SH-SY5Y (cell line): ENCODE measurements around the gene ATP2B2.

ENCODE experiments used
- GATA2 ChIP-seq: IDR thresholded peaks from 2 replicates; pipeline ENCODE4 v1.6.1; 2011; ENCODE audit warnings: mild to moderate bottlenecking, low read depth, low read length
- GATA3 ChIP-seq: IDR thresholded peaks from 2 replicates; pipeline ENCODE4 v1.6.1; 2011; ENCODE audit warnings: low read depth, mild to moderate bottlenecking, low read length, moderate library complexity

DNA sequence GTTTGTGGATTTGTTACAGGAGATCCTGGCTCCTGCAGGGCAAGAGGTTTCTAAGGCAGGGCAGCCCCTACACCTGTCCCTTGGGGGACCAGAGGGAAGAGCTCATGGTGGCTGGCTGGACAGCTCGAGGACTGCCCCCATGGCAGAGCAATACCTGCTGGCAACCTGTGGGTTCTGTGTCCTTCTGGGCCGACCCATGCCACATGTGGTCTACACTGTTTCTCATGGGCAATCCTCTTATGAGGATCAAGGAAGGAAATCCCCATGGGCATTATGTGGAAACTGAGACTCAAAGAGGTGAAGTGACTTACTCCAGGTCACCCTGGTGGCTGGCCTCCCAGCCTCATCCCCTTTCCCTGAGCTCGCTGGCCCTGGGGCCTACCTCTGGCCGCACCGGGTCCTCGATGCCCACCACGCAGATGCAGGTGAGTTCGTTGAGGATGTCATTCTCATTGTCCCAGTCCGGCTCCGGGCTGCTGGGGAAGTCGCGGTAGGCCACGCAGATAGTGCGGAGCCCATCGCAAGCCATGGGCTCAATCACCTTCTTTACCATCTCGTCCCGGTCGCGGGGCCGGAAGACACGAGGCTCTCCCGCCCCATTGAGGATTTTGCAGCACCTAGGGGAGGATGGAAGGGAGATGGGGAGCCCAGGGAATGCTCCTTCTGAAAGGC, 146.9 kb downstream of the ATP2B2 start:
- no peak for TF ChIP-seq GATA2
- no peak for TF ChIP-seq GATA3
